Heart left ventricle (tissue), 16 donors: ENCODE data around the gene MT1A. TPM values are rescaled to one million over a fixed set of nuclear protein-coding genes. Genes with fewer than 3 reads are reported as not detected.

Source experiments
- ATAC-seq, 4 donors: fragments of 200-7000 bp; cut with Tn5 transposase; one replicate each; pipeline ENCODE4 v1.9.1; 2020 to 2022; ENCODE audit warnings: moderate library complexity in 4 of 4, mild to moderate bottlenecking in 3 of 4, moderate number of reproducible peaks in 1 of 4
- DNase-seq, 5 donors: peaks; one replicate each; pipeline ENCODE4 v3.0.0-alpha.2; 2020
- H3K27ac ChIP-seq, 12 donors: fragments of 200-600 bp; sonication (generic) in 4 of 12; one replicate each; pipeline versions ENCODE4 v1.5.0 to v1.8.0; 2016 to 2022; ENCODE audit warnings: mild to moderate bottlenecking in 2 of 12
- H3K27me3 ChIP-seq, 9 donors: fragments of 200-600 bp; sonication (generic) in 2 of 9; one replicate each; pipeline versions ENCODE4 v1.5.1 to v1.8.0; 2016 to 2022; ENCODE audit warnings: mild to moderate bottlenecking in 3 of 9
- H3K36me3 ChIP-seq, 9 donors: fragments of 200-600 bp; sonication (generic) in 2 of 9; one replicate each; pipeline versions ENCODE4 v1.5.0 to v1.8.0; 2018 to 2022; ENCODE audit warnings: mild to moderate bottlenecking in 2 of 9
- H3K4me1 ChIP-seq, 12 donors: fragments of 200-600 bp; sonication (generic) in 4 of 12; one replicate each; pipeline versions ENCODE4 v1.5.0 to v1.8.0; 2016 to 2022; ENCODE audit warnings: mild to moderate bottlenecking in 3 of 12
- H3K4me3 ChIP-seq, 12 donors: fragments of 200-600 bp; sonication (generic) in 4 of 12; one replicate each; pipeline versions ENCODE4 v1.5.0 to v1.8.0; 2017 to 2022; ENCODE audit warnings: mild to moderate bottlenecking in 9 of 12, moderate library complexity in 4 of 12
- H3K9me3 ChIP-seq, 12 donors: fragments of 200-600 bp; sonication (generic) in 4 of 12; one replicate each; pipeline versions ENCODE4 v1.5.0 to v1.8.0; 2016 to 2022; ENCODE audit warnings: mild to moderate bottlenecking in 1 of 12
- POLR2A ChIP-seq, 2 donors: fragments of 450-650 bp; IDR thresholded peaks; one replicate each; pipeline ENCODE4 v1.6.1; 2017; ENCODE audit warnings: antibody characterized with exemption in 2 of 2, mild to moderate bottlenecking in 2 of 2, moderate library complexity in 2 of 2
- WGBS, 4 donors: extraction: QIAGEN DNeasy Blood & Tissue Kit in 2 of 4; methylation state at CpG; one replicate each; pipeline versions ENCODE4 v1.1.5 to v1.1.7; 2013 to 2018; 5-methylcytosine and 5-hydroxymethylcytosine counted together
- intact Hi-C, 10 donors: fragments of 100-400 bp; cut with DNase I; formaldehyde crosslinking; loops; one replicate each; pipeline versions ENCODE4 v1.11.1 to v1.14.2; 2022
- polyA plus RNA-seq, 2 donors: library from polyadenylated mRNA; stranded (reverse); fragments of 200-250 nt; gene quantifications; one replicate each; pipeline ENCODE4 v1.2.3, GENCODE V29; 2013
- total RNA-seq, 9 donors: library from RNA; depleted of rRNA in 2 of 9; stranded (reverse); fragments of >200 nt in 2 of 9; fragmentation: NEBNext Ultra II Directional in 3 of 9; extraction: Animal tissue kit (Norgen Biotek cat#: 25700) in 3 of 9; gene quantifications; one replicate each; pipeline versions ENCODE4 v1.1.0 to v1.2.4, GENCODE V29; 2016 to 2023
- TF ChIP-seq, protein P1 (sequence below), 12 donors: fragments of 200-600 bp; sonication (generic) in 4 of 12; IDR thresholded peaks; one replicate each; pipeline versions ENCODE4 v1.5.0 to v1.8.0; 2018 to 2022; ENCODE audit warnings: antibody characterized with exemption in 12 of 12, mild to moderate bottlenecking in 5 of 12
- donor health status: ischemic (EF 13 %, LVEDD 7.1; RV severe dilation, severe dysfunction).
- donor health status: healthy with polysubstance abuse.
- donor health status: DM: no; HTN: yes; CAD: no.
- donor health status: DM: no; HTN: no; CAD: no.
- donor health status: ischemic (EF 25% LVEDD 6.9; RV normal size, moderate dysfunction).
- donor health status: ischemic (EF 25% LVEDD 5.7; RV mildly dilated, moderate dysfunction).
- donor health status: healthy.
- donor health status: DM: yes; HTN: yes; CAD: no.
- donor health status: ischemic (EF 35%, LVEDD 5.7; RV mildly dilated, moderate dysfunction).
- donor health status: nonischemic (EF 11% LVEDD 7.7; RV severe dilation, severe dysfunction).
- donor health status: DM: yes; HTN: yes; CAD: no.
- donor health status: PGD.
- donor health status: ischemic (EF 29% LVEDD 5.4; RV normal size, mild dysfunction).
- donor health status: nonischemic (EF 23%, LVEDD 6.1; RV moderate dilation, normal function).

MT1A gene
- total and polyA plus RNA-seq, 11 donors, result 0.92 to 43.3 (median 4.0) TPM

DNA sequence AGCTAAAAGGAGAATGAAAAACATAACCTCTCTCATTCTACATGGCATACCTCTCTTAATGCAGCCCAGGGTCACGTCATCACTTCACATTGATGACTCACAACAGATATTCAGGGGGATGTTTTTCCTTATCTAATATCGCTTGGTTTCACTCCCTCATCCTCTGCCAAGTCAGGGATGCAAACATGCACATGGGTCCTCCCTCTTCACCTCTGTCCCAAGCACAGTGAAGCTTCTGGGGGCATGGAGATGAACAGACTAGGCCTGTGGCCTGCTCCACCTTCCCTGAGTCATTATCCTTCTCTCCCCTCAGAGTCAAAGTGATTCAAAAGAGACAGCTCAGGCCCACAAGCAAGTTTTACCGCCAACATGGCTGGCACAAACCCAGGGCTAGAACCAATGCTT, 32.4 kb upstream of the MT1A start:
- intact Hi-C loops, result loop anchor here (2.0 to 10.0 kb wide), 6 partner anchors 27 to 179 kb away; partner anchors contain the start of genes MT1X (in 6 of the 10) and MT1M (in 1 of the 10)
- peak overlapping the region; percentile 86 to 99 (median 96) for H3K27ac ChIP-seq
- no peak for TF ChIP-seq POLR2A (IDR thresholded peaks at IDR 0.05)
- TF ChIP-seq, protein P1, sequence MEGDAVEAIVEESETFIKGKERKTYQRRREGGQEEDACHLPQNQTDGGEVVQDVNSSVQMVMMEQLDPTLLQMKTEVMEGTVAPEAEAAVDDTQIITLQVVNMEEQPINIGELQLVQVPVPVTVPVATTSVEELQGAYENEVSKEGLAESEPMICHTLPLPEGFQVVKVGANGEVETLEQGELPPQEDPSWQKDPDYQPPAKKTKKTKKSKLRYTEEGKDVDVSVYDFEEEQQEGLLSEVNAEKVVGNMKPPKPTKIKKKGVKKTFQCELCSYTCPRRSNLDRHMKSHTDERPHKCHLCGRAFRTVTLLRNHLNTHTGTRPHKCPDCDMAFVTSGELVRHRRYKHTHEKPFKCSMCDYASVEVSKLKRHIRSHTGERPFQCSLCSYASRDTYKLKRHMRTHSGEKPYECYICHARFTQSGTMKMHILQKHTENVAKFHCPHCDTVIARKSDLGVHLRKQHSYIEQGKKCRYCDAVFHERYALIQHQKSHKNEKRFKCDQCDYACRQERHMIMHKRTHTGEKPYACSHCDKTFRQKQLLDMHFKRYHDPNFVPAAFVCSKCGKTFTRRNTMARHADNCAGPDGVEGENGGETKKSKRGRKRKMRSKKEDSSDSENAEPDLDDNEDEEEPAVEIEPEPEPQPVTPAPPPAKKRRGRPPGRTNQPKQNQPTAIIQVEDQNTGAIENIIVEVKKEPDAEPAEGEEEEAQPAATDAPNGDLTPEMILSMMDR (IDR thresholded peaks at IDR 0.05), result no peak
- H3K9me3 ChIP-seq, result no peaks in the 10 kb centered on the region
- H3K27me3 ChIP-seq, result peaks cover 0 to 2% (median 0%) of the 10 kb centered on the region in 9 donors
- no peak overlapping the region for H3K4me3 ChIP-seq
- no peak for ATAC-seq
- WGBS, 4 donors, result 43 to 61% (median 56%) methylated on average over 3 of the region's 3 CpGs
- peaks cover 8 to 56% (median 45%) of the 10 kb centered on the region in 12 donors for H3K4me1 ChIP-seq
- no peaks in the 10 kb centered on the region for H3K36me3 ChIP-seq
- DNase-seq, result peak in 2 of 5 donors; percentile 41 to 46

DNA sequence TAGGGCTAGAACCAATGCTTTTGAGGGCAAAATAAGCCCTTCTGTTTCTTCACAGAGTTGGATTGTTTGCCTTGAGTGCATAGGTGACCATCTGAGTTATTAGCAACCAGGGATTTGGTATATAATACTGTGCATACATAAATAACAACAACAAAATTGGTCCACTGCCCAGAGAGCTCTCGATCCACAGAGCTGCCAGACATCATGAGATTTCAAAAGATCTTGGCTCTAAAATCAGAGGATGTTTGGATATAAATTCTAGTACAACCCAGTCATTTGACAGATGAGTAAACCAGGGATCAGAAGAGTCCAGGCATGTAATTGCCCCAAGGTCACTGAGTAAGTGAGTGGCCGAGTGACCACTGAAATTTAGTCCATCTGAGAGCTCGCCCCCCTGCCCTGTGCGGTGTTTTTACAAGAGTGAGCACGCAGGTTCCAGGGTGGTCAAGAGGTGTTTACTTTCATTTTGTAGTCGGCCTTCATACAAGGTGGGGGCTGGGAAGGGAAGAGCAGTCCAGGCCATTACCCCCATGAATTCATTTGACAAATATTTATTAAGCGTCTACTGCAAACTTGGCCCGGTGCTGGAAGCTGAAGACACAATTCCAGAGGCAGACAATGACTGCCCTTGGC, 31.9 kb upstream of the MT1A start:
- no peak for DNase-seq
- TF ChIP-seq, protein P1 (IDR thresholded peaks at IDR 0.05), result no peak
- no peak for TF ChIP-seq POLR2A (IDR thresholded peaks at IDR 0.05)
- Histone ChIP-seq H3K9me3 (no peaks in the 10 kb centered on the region), H3K36me3 (no peaks in the 10 kb centered on the region), H3K27me3 (no peaks in the 10 kb centered on the region), H3K4me1 (peaks cover 9 to 61% (median 51%) of the 10 kb centered on the region in 12 donors), H3K27ac (peak overlapping the region; percentile 86 to 99 (median 96)), H3K4me3 (peak overlapping the region in 2 of 12 donors; percentile 12 to 18)
- ATAC-seq, result no peak
- intact Hi-C loops, result loop anchor here (2.0 to 10.0 kb wide), 6 partner anchors 26 to 178 kb away; partner anchors contain the start of genes MT1X (in 6 of the 10) and MT1M (in 1 of the 10)
- WGBS, 4 donors, result 33 to 53% (median 37%) methylated on average over 7 to 8 of the region's 8 CpGs

DNA sequence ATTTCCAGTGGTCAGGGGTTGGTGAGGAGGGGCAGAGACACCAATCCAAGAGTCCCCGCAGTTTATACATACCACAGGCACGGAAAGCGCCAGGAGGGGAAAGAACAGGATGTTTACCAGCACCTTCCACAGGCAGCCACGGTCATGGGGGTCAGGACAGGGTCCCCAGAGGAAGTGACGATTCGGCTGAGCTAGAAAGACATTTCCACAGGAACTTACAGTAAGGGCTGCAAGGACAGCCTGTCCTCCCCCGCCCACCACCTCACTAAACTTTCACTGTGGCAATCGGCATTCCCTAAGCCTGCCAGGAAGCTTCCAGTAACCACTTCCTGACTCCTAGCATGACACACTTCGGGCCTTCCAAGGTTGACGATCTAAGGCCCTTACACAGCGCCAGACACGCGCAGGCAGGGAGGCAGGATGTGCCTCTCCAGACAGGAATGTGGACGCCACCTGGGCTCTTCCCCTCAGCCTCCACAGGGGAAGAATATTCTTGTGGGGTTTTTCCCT, 31.3 kb upstream of the MT1A start:
- H3K4me1 ChIP-seq, result peaks cover 9 to 67% (median 56%) of the 10 kb centered on the region in 12 donors
- intact Hi-C loops, result loop anchor here (2.0 to 10.0 kb wide), 6 partner anchors 26 to 178 kb away; partner anchors contain the start of genes MT1X (in 6 of the 10) and MT1M (in 1 of the 10)
- no peaks in the 10 kb centered on the region for H3K36me3 ChIP-seq
- H3K4me3 ChIP-seq, result peak overlapping the region in 2 of 12 donors; percentile 18 to 71
- no peaks in the 10 kb centered on the region for H3K27me3 ChIP-seq
- DNase-seq (peak; percentile 67 to 91 (median 75)), ATAC-seq (peak; percentile 27 to 56 (median 31))
- TF ChIP-seq, protein P1 (IDR thresholded peaks at IDR 0.05), result no peak
- TF ChIP-seq POLR2A (IDR thresholded peaks at IDR 0.05), result no peak
- no peaks in the 10 kb centered on the region for H3K9me3 ChIP-seq
- WGBS, 4 donors, result 43 to 56% (median 51%) methylated on average over 13 to 14 of the region's 14 CpGs
- peak overlapping the region; percentile 86 to 99 (median 96) for H3K27ac ChIP-seq

DNA sequence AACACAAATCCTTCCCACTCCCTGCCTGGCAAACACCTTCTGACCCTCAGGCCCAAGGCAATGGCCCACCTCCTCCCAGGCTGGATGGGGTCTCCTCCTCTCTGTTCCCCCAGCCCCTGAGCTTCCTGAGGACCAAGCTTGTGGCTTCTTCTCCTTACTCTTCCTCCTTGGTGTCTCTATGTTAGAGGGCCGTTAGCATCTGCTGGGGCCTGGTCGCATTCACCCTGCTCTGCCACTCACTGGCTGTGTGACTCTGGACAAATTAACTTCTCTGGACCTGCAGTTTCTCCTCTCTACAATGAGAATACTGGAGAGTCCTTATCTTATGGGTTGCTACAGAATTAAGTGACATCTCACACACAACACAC, 30.8 kb upstream of the MT1A start:
- Histone ChIP-seq H3K4me1 (peaks cover 9 to 70% (median 57%) of the 10 kb centered on the region in 12 donors), H3K27ac (peak overlapping the region; percentile 86 to 99 (median 96)), H3K4me3 (peak overlapping the region in 11 of 12 donors; percentile 59 to 87 (median 71)), H3K9me3 (no peaks in the 10 kb centered on the region), H3K27me3 (no peaks in the 10 kb centered on the region), H3K36me3 (no peaks in the 10 kb centered on the region)
- DNase-seq (no peak), ATAC-seq (no peak)
- 64 to 84% (median 78%) methylated on average over 2 of the region's 2 CpGs for WGBS, 4 donors
- intact Hi-C loops, result loop anchor here (1.0 to 10.0 kb wide), 11 partner anchors 17 to 177 kb away; partner anchors contain the start of genes MT1X (in 8 of the 10), MT1E (in 2 of the 10), MT1A (in 1 of the 10) and MT1M (in 1 of the 10)
- TF ChIP-seq, protein P1 (IDR thresholded peaks at IDR 0.05), result no peak
- TF ChIP-seq POLR2A (IDR thresholded peaks at IDR 0.05), result no peak
